Measurements from ENCODE around the gene CEP89.

- TF ChIP-seq, protein P1, sequence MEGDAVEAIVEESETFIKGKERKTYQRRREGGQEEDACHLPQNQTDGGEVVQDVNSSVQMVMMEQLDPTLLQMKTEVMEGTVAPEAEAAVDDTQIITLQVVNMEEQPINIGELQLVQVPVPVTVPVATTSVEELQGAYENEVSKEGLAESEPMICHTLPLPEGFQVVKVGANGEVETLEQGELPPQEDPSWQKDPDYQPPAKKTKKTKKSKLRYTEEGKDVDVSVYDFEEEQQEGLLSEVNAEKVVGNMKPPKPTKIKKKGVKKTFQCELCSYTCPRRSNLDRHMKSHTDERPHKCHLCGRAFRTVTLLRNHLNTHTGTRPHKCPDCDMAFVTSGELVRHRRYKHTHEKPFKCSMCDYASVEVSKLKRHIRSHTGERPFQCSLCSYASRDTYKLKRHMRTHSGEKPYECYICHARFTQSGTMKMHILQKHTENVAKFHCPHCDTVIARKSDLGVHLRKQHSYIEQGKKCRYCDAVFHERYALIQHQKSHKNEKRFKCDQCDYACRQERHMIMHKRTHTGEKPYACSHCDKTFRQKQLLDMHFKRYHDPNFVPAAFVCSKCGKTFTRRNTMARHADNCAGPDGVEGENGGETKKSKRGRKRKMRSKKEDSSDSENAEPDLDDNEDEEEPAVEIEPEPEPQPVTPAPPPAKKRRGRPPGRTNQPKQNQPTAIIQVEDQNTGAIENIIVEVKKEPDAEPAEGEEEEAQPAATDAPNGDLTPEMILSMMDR (conservative IDR thresholded peaks at IDR 0.05; ENCODE audit: low read depth, low read length), result no peak
- no peak for TF ChIP-seq USF2 (IDR thresholded peaks at IDR 0.05; ENCODE audit: low read depth, low read length)
- TF ChIP-seq FOS (IDR thresholded peaks at IDR 0.05; ENCODE audit: low read depth, low read length), result no peak
- TF ChIP-seq POLR2A (IDR thresholded peaks at IDR 0.05; ENCODE audit: low read depth, low read length), result no peak
- TF ChIP-seq RFX5 (IDR thresholded peaks at IDR 0.05; ENCODE audit: low read depth, low read length), result no peak
- no peak for TF ChIP-seq BHLHE40 (IDR thresholded peaks at IDR 0.05; ENCODE audit: low read depth, low read length)
- TF ChIP-seq MAFK (IDR thresholded peaks at IDR 0.05; ENCODE audit: low read depth, low read length), result no peak
- TF ChIP-seq RCOR1 (IDR thresholded peaks at IDR 0.05; ENCODE audit: insufficient replicate concordance, low read length), result no peak
- no peak for TF ChIP-seq NFE2L2 (IDR thresholded peaks at IDR 0.05; ENCODE audit: low read depth, low read length)
- TF ChIP-seq CEBPB (IDR thresholded peaks at IDR 0.05; ENCODE audit: low read depth, low read length), result no peak
- no peak for TF ChIP-seq SMC3 (IDR thresholded peaks at IDR 0.05; ENCODE audit: low read depth, low read length)
- TF ChIP-seq MAZ (IDR thresholded peaks at IDR 0.05; ENCODE audit: borderline replicate concordance, low read depth, low read length), result no peak
- no peak for TF ChIP-seq RAD21 (IDR thresholded peaks at IDR 0.05; ENCODE audit: low read length)
Observed at GRCh38 chr19:32852216-32852615, 119.5 kb downstream of the CEP89 start.

All from IMR-90 (cell line).